CMK (cell line): ENCODE data around the gene KRT8.
"Not testable (repeated sequence)": the region's sequence is repeated elsewhere in the genome, so short reads cannot be mapped to it uniquely, and the experiment has no call there.

Experiments
- DNase-seq: peaks from one replicate; pipeline ENCODE4 v3.0.0-alpha.2; 2010; ENCODE audit warnings: low read depth

KRT8 gene

DNA sequence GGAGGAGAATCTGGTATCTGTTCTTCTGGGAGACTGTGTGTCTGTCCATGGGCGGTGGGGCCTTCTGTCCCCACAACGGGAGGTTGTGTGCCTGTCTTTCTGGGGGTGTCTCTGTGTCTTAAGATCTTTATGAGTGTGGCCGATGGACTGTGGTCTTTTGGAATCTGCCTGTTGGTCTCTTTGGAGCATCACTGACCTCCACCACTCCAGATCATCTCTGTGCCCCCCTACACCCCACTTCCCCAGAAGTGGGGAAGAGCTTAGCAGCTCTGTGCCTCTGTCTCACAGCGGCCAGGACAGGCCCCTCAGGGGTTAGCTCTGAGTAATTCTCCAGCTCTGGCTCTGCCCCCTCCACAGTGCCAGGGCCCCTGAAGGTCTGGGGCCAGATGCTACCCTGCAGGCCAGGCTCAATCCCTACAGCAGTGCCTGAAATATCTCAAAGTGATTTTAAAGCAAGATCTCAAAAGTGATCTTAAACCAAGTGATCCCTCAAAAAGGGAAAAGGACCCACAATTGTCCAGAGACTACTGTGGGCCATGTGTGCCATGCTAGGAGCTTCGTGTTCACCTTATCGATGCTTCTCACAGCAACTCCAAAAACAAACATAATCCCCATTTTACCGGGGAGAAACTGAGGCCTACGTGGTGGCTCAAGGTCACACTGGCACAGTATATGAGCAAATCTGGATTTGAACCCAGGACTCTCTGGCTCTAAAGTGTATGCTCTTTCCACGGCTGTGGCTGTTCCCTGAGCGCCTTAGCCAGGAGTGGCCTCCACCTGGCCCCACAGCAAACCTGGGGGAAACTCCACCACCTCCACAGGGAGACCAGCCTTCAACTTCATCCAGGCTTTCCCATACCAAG lies 30.1 kb downstream of the KRT8 start:
- no peak for DNase-seq

DNA sequence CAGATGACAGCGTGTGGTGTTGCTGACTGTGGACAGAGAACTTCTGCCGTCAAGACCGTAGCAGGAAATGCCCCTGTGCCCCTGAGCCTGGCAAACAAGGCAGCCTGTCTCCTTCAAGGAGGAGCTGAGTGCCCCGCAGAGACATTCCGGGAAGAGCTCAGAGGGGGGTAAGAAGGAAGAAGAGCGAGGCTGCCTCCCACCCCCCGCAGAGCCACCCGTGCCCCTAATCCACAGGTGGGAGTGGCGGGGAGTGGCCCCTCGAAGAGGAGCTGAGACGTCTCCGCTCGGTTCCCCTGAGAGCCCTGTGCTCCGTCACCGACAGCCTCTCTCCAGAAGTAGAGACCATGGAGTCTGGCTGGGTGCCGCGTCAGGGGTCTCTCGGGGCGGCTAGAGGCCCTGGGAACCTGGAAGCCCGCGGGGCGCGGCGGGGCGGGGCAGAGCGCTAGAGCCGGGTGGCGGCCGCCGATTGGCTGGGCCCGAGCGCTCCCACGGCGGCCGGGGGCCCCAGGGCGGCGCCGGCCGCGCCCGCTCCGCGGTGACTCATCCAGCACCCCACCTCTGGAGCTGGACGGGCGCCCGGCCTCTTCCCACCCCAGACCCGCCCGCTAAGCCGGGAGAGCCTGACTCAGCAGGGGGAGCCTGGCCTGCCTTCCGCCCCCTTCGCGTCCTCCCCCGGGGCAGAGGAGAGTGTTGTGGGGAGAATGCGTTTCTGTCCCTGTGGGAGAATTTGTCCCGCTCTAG lies 30.9 kb downstream of the KRT8 start:
- DNase-seq = no peak

DNA sequence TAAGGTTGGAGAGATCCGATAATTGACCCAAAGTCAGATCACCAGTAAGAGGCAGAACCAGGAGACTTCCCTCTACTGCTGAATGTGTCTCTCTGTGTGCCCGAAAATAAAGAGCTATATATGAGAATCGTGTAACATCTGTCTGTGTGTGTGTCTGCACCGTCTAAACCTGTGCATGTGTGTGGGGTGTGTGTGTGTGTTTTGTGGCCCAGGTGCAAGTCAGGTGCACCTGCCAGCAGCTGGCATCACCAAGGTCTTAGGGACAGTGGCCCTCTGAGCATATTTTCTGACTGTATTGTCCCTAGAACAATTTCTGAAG lies 31.4 kb downstream of the KRT8 start:
- DNase-seq = no peak

DNA sequence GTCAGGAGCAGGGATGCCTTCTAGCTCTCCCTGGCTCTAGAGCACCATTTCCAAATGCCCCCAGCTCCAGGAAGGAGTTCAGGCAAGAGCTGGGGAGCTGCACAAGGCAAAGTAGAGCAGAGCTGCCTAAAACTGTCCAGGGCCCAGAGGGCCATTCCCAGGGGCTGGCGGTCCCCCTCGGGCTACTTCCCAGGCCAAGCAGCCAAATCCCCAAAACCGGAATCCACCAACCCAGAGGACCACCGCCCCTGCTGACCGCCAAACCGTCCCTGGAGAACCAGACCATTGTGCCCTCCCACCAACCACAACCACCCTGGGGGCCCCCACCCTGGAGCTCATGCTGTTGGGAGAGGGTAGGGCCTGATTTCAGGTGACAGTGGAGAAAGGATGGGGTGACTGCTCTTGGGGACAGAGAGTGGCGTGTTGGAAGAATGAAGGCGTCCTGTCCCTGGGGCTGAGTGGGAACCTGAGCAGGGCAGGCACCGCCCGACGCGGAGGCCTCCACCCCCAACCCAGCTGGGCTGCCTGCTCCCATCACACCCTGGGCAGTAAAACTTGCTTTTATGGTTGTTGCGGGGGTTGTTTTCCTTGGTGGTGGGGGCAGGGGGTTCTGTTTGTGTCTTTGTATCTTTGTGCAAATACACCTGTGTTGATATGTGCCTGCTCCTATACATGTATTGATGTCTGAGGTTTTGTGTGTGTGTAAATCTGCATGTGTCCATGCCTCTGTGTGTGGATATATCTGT lies 32.1 kb downstream of the KRT8 start:
- no peak for DNase-seq

DNA sequence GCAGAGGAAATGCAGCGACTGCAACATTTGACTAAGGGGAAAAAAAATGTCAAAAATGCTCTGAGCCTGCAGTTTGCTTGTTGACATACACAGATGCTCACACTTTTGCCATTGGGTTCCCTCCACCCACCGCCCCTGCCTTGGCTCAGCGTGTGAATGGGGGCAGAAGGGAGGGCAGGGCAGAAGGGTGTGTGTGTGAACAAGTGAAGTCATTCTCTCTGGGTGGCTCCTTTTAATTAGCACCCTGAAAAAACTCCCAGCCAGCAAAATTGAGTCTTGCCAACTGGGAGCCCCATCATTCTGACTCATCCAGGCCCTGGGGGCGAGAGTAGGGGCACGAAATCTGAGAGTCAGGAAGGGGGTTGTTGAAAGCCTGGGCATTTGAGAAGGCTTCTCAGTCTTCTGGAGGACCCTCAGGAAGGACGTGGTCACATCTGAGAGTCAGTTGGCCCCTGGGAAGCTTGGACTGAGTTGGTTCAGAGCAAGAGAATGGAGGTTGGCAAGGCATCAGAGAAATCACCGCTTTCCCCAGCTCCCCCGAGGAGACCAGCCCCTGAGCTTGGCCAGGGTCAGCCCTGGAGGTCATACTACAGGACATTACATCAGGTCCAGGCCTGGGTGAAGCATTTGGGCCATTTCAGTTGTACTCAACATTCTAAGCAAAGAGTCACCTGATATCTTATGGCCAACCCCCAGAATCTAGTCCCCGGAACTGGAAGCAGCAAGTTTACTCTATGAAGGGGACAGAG lies 33.4 kb downstream of the KRT8 start:
- DNase-seq = no peak

DNA sequence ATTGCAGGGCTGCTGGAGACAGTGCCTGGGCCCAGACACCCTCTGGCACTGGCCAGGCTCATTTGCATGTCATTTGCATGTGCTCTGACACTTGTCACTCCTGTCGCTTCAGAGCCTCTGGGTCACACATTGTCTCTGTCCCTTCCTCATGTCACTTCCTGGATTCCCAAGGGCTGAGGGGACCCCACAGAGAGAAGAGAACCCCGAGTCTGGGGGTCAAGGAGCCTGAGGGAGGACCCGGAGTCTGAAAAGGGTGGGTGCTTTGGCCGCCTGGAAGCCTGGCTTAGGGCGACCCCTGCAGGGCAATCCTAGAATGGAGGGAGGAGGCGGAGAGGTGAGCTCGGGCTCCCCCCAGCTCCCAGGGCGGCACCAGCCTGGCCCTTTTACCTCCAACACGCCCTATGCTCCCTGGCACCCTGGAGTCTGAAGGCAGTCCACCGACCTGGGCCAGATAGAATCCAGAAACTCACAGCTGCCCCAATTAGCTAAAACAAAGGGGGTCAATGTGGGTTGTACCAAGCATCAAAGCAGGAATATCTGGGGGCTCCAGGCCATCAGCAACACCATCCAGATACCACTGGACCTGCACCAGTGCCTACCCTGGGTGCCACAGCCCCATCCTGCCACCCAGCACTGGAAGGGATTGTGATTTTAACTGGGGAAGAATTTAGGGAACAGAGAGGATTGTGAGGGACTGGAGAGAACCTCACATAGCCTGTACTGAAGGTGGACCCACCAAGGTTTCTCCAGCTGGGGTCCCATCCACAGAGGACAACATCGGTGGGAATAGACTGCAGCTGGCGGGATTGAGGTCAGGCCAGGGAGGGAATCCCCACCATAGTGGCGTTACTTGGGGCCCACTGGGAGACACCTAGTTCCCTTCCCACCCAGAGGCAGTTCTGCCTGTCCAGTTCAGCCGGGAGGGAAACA lies 34.2 kb downstream of the KRT8 start:
- DNase-seq = no peak

DNA sequence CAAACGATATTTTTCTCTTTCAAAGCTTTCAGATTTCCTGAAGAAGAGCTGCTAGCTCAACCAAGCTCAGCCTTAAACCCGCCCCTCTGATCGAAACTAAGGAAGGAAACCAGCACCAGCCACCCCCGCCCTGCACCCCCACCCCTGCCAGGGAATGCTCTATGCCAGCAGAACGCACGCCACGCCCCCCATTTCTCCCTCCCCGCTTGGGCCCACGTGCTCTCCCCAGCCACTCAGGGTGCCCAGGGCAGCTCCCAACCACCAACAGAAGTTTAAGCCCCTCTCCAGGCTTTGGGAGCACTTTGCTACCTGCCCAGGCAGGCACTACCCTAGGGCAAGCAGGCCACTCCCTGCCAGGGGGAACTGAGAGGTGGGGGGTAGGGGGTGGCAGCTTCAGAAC lies 37.2 kb downstream of the KRT8 start:
- no peak for DNase-seq

DNA sequence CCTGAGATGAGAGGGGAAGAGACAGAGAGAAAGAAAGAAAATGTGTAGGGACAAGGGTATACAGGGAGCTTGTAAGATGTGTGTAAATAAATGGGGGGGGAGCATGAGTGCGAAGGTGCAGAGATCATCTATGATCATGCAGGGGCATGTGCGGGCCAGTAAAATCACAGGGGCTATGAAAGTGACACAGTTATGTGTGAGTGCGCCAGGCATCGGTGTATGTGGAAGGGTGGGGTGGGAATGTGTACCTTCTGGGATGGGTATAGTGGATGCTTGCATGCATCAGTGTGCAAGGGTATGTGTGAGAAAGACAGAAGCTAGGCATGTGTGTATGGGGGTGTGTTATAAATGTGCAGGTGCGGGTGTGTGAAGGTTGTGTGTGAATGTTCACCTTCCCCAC lies 37.7 kb downstream of the KRT8 start:
- DNase-seq = no peak

DNA sequence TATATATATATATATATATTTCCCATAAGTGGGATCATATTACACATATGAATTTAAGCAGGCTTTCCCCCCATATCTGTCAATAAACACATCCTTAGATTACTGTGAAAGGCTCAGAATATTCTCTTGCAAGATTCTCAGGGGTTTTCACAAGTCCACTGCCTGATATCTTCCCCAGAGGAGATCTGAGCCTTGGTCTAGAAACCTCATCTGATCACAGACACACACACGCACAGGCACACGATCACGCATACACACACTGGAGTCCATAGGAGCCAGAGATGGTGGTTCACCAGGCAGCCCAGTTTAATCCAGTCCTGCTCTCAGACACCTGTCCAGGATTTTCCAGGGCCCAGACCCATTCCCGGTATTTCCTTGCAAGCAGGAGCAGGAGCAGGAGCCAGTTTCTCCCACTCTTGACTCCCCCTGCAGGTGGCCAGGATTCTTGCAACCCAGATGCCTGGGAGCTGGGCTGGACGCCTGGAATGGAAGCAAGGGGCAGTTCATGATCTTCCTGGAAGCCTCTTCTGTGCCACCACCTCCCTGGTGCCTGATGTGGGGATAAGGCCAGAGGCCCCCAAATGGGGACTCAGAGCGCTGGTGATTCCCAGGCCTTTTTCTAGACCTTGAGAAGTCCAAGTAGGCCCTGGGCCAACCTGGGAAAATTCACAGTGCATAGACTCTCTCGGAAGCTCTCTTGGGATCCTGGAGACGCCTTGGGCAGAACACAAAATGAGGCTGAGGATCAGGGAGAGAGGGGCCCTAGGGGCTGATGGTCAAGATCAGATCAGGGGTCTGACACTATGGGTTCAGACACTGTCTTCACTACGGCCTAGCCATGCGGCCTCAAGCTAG lies 39.6 kb downstream of the KRT8 start:
- no peak for DNase-seq

DNA sequence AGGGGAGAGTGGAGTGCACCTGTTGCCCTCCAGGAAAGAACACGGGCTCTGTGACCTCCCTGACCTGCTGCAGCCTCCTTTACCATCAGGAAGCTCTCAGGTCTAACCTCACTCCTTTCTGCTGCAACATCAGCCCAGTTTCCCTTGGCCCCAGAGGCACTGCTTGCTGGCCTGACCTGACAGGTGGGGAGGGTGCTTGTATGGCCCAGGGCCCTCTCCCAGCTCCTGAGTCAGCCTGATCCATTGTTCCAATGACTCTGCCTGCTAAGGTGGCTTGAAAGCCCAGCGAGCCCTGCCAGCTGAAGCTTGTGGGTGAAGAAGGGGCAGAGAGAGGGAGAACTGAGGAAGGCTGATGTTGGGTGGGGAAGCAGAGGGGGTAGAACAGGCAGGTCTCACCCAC lies 42.9 kb downstream of the KRT8 start:
- no peak for DNase-seq

DNA sequence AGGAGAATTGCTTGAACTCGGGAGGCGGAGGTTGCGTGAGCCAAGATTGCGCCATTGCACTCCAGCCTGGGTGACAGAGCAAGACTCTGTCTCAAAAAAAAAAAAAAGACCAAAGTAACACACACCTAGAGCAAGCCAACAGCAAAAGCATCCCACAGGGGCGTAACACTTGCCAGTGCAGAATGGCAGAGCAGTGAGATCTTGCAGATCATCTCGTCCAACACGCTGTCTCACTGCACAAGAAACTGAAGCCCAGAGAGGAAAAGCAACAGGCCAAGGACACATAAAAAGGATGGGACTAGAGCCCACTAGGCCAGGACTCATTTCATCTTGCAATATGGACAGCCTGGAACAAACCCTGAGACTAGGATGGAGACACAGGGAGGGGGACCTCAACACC lies 43.4 kb downstream of the KRT8 start:
- DNase-seq = no peak

DNA sequence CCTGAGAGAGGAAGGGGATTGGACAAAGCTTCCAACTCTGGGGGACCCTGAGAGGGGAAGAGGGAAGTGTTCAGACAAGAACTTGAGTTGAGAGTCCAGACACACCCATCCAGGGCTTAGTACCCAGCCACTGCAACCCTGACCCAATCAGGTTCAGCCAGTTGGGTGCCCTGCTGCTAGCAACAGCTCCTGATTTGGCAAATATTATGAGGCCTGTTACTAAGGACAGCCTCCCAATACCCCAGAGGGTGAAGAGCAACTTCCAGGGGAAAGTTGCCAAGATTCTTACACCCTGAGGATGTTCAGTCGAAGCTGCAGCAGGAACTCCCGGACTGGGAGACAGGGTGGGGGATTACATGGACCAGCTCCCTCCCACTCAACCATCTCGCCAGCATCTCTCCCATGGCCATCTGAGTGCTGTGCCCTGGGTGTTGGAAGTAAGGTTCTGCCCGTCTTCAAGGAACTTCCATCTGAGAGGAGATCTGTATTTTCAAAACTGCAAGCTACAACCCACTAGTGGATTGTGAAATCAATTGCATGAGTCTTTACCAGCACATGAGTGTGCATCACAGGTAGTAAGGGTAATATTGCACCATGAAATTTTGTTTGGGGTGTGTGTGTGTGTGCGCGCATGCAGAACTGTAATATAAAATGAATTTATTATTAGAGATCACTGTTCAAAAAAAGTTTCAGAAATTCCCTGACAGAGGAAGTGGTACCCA lies 44.6 kb downstream of the KRT8 start:
- no peak for DNase-seq

DNA sequence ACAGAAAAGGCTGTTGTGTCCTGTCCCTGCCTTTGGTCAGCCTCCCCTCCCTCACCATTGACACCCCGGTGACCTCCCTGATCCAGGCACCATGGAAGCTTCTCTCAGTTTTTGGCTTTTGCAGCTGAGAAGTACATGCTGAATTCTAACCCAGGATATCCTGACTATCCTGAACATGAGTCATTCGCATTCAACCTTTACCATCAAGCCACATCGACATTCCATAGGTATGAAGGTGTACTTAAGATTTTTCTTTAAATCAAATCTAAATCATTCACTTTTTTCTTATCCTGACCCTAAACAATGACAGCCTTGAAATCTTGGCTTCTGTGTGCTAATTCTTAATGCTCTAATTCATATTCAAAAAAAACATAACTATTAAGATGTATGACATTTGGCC lies 47.4 kb downstream of the KRT8 start:
- no peak for DNase-seq

DNA sequence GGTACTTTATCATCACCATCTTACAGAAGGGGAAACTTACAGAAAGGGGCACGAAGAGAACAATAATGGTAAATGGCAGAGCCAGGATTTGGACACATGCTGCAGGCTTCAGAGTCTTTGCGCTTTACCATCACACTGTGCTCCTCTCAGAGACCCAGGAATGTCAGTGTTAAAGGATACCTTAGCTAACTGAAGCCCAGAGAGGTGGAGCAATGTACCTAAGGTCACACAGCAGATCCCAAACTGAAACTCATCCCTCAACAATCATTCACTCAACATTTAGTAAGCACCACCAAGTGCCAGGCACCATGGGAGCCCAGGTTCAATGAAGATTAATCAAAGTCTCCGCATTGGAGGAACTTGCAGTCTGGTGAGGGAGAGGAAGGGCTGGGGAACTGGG lies 48.1 kb downstream of the KRT8 start:
- no peak for DNase-seq

DNA sequence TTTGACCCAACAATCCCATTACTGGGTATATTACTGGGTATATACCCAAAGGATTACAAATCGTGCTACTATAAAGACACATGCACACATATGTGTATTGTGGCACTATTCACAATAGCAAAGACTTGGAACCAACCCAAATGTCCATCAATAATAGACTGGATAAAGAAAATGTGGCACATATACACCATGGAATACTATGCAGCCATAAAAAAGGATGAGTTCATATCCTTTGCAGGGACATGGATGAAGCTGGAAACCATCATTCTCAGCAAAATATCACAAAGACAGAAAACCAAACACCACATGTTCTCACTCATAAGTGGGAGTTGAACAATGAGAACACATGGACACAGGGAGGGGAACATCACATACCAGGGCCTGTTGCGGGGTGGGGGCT lies 48.8 kb downstream of the KRT8 start:
- not testable (repeated sequence) for DNase-seq

DNA sequence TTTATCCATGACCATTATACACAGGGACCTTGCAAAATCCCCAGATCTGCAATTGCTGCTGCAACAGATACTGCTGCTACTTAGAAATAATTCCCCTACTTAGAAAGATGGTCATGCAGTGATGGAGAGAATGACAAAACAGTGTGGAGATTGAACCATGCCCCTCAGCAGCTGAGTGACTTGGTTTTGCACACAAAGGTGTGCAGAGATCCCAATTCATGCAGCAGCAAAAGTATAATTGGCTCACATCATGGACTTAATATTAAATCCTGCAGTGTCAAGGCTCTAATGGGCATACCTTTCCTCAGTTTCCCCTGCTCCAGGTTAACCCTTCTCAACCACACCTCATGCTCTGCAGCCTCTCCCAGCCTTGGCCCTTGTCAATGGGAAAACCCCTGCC lies 53.1 kb downstream of the KRT8 start:
- DNase-seq = no peak

DNA sequence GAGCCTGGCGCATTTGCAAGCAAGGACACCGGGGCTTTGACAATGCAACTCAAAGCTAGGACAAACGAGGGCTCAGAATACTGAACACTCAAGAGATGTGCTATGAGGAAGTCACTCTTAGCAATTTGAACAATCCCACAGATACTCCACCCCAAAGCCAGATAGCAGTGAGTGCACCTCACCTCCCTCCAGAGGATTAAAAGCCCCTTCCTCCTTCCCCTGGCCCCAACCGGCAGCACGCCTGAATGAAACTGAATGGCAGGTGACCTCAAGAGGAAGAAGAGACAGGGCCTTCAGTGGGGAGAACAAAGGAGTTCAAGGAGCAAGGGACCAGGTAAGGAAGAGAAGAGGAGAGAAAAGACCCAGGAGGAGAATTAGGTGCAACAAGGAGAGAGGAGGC lies 54.2 kb downstream of the KRT8 start:
- DNase-seq = no peak

DNA sequence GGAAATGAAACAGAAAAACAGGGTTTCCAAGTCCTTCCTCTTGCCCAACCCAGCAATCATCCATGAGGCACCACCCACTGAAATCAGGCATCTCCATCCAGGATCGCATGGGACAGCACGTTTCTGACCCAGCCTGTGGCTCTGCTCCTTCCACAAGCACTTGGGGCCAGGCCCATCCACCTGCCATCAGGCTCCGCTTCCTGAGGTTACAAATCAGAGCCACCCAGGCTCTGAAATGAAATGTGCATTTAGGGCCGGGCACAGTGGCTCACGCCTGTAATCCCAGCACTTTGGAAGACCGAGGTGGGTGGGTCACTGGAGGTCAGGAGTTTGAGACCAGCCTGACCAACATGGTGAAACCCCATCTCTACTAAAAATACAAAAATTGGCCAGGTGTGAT lies 55.4 kb downstream of the KRT8 start:
- DNase-seq = no peak

DNA sequence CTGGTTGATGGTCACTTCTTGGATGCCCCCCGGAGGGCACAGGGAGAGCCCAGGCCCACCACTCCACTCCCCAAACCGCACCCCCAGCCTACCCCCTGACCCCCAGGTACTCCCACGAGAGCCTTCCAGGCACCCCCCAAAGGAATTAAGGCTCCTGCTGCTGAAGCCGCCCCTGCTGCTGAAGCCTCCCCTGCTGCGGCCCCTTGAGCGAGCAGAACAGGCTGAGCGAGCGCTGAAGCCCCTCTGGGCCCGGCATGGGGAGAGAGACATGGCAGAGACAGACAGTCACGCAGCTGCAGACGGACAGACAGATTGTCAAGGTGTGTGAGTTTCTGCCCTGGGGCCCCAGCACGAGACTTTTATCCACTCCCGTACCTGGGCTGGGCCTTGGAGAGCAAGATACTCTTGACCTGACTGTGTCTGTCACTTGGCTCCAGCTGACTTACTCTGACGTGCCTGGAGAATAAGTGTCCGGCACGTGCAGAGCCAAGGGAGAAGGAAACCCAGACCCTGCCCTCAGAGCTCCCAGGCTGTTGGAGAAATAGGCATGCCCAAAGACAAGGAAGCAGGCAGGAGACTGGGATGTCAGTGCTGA lies 56.1 kb downstream of the KRT8 start, which contains the start of gene KRT78:
Gene KRT78, minus strand, starts transcription at position 334 of the 595 bp plus-strand sequence. Its CDS starts 64 bp downstream, at position 270.
- no peak for DNase-seq
